Measurements from ENCODE around the gene SCGB3A1.

GRCh38 chr5:180623411-180623834, 32.1 kb upstream of the SCGB3A1 start:
- TF ChIP-seq CTCF (IDR thresholded peaks at IDR 0.05) (no peak), POLR2A (IDR thresholded peaks at IDR 0.05) (no peak)
